OCI-LY3 (cell line): ENCODE results near the gene TPM4.

Source experiments
- EZH2phosphoT487 ChIP-seq: fragments of 200-600 bp; shearing (Covaris generic); IDR thresholded peaks from 2 replicates; pipeline ENCODE4 v1.6.1; 2018; ENCODE audit warnings: antibody characterized with exemption, mixed run types, low read depth
- TF ChIP-seq, protein P1 (sequence below): fragments of 200-600, 300-600 bp; sonication (generic); IDR thresholded peaks from 2 replicates; pipeline ENCODE4 v1.5.1; 2014; ENCODE audit warnings: antibody characterized with exemption, low read length, low read depth

DNA sequence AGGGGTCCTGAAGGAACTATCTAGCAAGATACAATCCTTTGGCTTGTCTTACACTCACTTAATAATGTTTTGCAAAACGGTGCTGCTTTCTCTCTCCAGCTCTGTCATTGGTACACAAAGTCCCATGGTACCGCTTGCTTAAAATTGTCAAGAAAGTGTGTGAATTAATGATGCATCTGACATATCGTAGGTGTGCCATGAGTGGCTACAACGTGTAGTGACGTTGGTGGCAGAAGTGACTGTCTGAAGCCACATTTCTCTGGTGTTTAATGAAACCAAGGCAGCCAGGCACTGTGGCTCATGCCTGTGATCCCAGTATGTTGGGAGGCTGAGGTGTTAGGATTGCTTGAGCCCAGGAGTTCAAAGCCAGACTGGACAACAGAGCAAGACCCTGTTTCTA is 69.8 kb downstream of the TPM4 start:
- TF ChIP-seq, protein P1, sequence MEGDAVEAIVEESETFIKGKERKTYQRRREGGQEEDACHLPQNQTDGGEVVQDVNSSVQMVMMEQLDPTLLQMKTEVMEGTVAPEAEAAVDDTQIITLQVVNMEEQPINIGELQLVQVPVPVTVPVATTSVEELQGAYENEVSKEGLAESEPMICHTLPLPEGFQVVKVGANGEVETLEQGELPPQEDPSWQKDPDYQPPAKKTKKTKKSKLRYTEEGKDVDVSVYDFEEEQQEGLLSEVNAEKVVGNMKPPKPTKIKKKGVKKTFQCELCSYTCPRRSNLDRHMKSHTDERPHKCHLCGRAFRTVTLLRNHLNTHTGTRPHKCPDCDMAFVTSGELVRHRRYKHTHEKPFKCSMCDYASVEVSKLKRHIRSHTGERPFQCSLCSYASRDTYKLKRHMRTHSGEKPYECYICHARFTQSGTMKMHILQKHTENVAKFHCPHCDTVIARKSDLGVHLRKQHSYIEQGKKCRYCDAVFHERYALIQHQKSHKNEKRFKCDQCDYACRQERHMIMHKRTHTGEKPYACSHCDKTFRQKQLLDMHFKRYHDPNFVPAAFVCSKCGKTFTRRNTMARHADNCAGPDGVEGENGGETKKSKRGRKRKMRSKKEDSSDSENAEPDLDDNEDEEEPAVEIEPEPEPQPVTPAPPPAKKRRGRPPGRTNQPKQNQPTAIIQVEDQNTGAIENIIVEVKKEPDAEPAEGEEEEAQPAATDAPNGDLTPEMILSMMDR, result no peak
- TF ChIP-seq EZH2phosphoT487, result no peak
